HG02870 (cell line): ENCODE data around the gene NFE2L2.
A peak's percentile ranks its signal among the peaks of the same experiment; 100 is the strongest.
"Not testable (repeated sequence)": the region's sequence is repeated elsewhere in the genome, so short reads cannot be mapped to it uniquely, and the experiment has no call there.

ENCODE experiments used
- ATAC-seq: cut with Tn5 transposase; IDR thresholded peaks from one replicate; pipeline ENCODE4 v1.9.1; 2021; ENCODE audit warnings: mild to moderate bottlenecking, moderate library complexity; ENCODE audit not compliant: unreplicated experiment

Gene NFE2L2

GRCh38 chr2:177239932-177240630, 24.4 kb downstream of the NFE2L2 start:
- ATAC-seq = peak; percentile 68

GRCh38 chr2:177239053-177239452, 25.5 kb downstream of the NFE2L2 start:
- ATAC-seq = no peak

DNA sequence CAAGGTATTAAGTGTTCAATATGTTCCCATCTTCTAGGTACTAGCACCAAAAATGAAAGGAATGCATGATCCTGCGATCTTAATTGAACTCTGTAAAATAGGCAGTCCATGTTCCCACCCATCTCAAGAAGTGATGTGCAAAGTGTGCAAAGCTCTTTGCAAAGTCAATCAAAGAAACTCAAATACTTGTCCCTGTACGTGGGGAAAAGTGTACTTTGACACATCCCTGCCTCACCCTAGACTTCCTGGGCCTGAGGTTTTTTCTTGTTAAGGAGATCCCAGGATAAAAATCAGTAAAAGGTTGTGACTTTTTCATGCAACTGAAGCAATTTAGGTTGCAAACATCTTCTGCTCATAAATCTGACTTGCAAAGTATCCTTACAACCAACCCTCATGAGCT, 26.6 kb downstream of the NFE2L2 start:
- no peak for ATAC-seq

- ATAC-seq = no peak
These were observed 28.6 kb downstream of the NFE2L2 start for GRCh38 chr2:177235855-177236437.

- ATAC-seq = no peak
These were observed 30.3 kb downstream of the NFE2L2 start for GRCh38 chr2:177234267-177234666.

- no peak for ATAC-seq
These were observed 32.3 kb downstream of the NFE2L2 start for GRCh38 chr2:177232098-177232704.

- no peak for ATAC-seq
These were observed 33.3 kb downstream of the NFE2L2 start for GRCh38 chr2:177231270-177231669.

DNA sequence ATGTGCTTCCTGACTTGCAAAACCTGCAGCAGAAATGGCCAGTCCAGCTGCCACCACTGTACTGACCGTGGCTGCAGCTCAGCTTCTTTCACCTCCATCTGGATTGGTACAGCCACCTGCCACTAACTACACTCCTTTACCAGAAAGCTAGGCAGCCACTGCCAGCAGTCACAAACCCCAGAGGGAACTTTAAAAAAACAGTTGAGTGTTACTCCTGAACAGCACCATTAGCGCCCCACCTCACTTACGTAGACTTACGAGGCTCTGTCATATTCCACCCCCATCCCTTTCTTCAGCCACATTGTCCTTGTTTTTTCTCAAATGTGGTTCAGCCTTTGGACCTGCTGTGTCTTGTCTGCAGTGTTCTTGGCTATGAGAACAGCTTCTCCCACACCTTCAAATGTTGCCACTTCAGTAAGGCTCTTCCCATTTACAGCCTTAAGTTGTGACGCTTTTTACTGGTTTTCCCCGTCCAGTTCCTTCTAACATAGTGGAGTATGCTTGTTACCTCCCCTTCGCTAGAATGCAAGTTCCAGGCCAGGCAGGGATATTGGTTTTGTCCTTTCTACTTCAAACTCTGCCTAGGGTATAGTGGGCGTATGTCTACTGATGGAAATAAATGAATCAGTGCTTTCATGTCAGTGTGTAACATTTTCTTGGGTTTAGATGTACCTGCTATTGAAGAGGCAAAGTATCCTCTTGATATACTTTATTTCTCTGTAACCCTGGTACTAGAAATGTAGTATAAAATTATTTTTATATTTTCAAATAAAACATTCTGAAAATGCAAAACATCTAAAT, 34.9 kb downstream of the NFE2L2 start:
- ATAC-seq = no peak

GRCh38 chr2:177225965-177226360, 38.6 kb downstream of the NFE2L2 start:
- ATAC-seq = no peak

GRCh38 chr2:177223436-177223835, 41.1 kb downstream of the NFE2L2 start:
- not testable (repeated sequence) for ATAC-seq

DNA sequence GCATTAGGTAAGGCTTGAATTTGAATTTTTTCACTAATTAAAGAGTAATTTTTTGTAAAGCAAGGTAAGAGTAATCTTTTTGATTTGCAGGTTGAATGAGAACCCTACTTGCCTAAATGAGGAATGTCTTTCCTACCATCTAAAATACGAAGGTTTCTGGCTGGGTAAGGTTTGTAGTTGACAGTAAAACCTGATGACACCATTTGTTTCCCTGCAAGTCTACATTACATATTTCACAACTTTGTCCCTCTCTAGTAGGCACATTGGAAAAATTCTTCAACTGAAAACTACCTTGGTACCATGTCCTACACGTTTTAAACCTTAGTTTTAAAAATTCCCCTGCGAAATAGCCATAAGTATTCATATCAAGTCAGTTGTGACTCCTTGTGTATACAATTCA, 42.6 kb downstream of the NFE2L2 start:
- ATAC-seq = no peak

- ATAC-seq = no peak
These were observed 43.0 kb downstream of the NFE2L2 start for GRCh38 chr2:177221534-177221933.

DNA sequence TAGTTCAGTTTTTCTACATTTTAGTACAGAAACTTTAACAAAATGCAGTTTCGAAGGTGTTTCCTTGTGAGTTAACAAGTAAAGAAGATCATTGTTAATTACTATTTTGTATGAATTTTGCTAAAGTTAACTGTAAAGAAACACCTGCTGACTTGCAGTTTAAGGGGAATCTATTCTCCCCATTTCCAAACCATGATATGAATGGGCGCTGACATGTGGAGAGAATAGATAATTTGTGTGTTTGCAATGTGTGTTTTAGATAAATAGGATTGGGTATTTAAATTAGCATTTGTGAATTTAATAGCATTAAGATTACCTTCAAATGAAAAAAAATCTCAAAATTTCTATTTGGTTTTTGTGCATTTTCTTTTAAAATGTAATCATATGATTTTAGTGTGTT, 44.7 kb downstream of the NFE2L2 start:
- not testable (repeated sequence) for ATAC-seq

DNA sequence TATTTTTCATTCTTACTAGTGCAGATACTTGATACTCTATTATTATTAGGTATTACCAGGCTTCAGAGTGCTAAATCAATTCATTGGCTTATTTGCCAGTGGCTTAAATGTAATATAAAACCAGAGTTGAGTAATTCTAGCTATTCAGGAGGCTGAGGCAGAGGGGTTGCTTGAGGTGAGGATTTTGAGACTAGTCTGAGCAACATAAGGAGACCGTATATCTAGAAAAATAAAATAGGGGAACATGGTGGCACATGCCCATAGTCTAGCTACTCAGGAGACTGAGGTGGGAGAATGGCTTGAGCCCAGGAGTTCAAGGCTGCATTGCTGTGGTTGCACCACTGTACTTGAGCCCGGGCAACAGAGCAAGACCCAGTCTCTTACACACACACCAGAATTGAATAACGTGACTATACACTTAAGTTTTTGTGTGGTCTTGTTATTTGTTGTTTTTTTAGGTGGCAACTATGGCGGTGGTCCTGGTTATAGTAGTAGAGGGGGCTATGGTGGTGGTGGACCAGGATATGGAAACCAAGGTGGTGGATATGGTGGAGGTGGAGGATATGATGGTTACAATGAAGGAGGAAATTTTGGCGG, 47.2 kb downstream of the NFE2L2 start:
- no peak for ATAC-seq

- peak; percentile 39 for ATAC-seq
These were observed 51.4 kb downstream of the NFE2L2 start for GRCh38 chr2:177212891-177213856.

DNA sequence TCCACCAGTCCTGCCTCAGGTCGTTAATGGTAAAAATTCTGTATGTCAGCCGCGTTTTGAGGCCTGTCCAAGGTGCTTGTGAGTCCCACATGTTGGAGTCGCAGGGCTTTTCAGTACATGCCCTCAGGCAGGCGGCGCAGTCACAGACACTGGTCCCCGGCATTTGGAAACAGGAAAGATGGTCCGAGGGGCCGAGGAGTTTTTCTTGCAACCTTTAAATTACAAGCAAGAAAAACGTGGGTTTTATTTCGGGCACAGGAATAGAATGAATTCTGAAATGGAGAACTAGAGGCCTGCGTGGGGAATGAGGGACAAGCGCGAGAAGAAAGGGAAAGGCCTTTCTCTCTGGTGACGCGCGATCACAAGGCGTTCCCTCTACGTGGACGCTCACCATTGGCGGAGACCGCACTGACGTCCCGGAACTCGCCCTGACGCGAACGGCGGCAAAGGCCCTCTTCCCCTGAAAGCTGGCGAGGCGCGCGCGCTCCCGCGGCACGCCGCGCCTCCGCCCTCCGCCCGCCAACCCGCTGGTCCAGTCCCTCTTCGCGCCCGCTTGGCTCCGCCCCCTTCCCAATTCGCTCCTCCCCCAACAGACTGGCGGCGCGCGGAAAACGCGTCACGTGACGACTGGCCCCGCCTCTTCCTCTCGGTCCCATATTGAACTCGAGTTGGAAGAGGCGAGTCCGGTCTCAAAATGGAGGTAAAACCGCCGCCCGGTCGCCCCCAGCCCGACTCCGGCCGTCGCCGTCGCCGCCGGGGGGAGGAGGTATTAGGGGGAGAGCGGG, 52.2 kb downstream of the NFE2L2 start, which contains the start of gene HNRNPA3:
TSS of gene HNRNPA3 (plus strand) at position 689 of the 785 bp plus-strand sequence. CDS start at position 695, 6 bp downstream.
- peak; percentile 82 for ATAC-seq

- ATAC-seq = no peak
These were observed 52.9 kb downstream of the NFE2L2 start for GRCh38 chr2:177211576-177212105.

GRCh38 chr2:177211169-177211568, 53.4 kb downstream of the NFE2L2 start:
- ATAC-seq = no peak

GRCh38 chr2:177207101-177207500, 57.4 kb downstream of the NFE2L2 start:
- ATAC-seq = peak; percentile 73
